H9 (cell line): ENCODE data around the gene FAM131C. TPM values are rescaled to one million over a fixed set of nuclear protein-coding genes. Genes with fewer than 3 reads are reported as not detected.
A peak's percentile ranks its signal among the peaks of the same experiment; 100 is the strongest.

Experiments used
- DNase-seq: peaks from one replicate; pipeline ENCODE4 v3.0.0-alpha.2; 2017
- H2AFZ ChIP-seq: one replicate; pipeline ENCODE4 v1.6.1; 2013; ENCODE audit warnings: mild to moderate bottlenecking, low read length, control low read depth, moderate library complexity
- H2AK5ac ChIP-seq: 2 replicates; pipeline ENCODE4 v1.6.1; 2013; ENCODE audit warnings: low read length, control low read depth, mixed read lengths; ENCODE audit not compliant: insufficient read length
- H2BK120ac ChIP-seq: one replicate; pipeline ENCODE4 v1.6.1; 2013; ENCODE audit warnings: low read depth, mild to moderate bottlenecking, low read length, control low read depth, inconsistent platforms; ENCODE audit not compliant: poor library complexity, severe bottlenecking
- H2BK12ac ChIP-seq: 2 replicates; pipeline ENCODE4 v1.6.1; 2013; ENCODE audit warnings: low read length, control low read depth, mixed read lengths, low read depth; ENCODE audit not compliant: insufficient read length
- H2BK15ac ChIP-seq: 2 replicates; pipeline ENCODE4 v1.6.1; 2013; ENCODE audit warnings: low read depth, low read length, control low read depth
- H2BK20ac ChIP-seq: one replicate; pipeline ENCODE4 v1.6.1; 2013; ENCODE audit warnings: low read depth, mild to moderate bottlenecking, low read length, control low read depth, inconsistent platforms; ENCODE audit not compliant: poor library complexity, severe bottlenecking
- H2BK5ac ChIP-seq: 2 replicates; pipeline ENCODE4 v1.6.1; 2013; ENCODE audit warnings: low read length, control low read depth, mixed read lengths; ENCODE audit not compliant: insufficient read length
- H3K14ac ChIP-seq: 2 replicates; pipeline ENCODE4 v1.6.1; 2013; ENCODE audit warnings: low read length, control low read depth; ENCODE audit not compliant: insufficient read depth
- H3K18ac ChIP-seq: 2 replicates; pipeline ENCODE4 v1.6.1; 2013; ENCODE audit warnings: low read depth, mild to moderate bottlenecking, mixed read lengths, low read length, control low read depth; ENCODE audit not compliant: insufficient read length
- H3K23ac ChIP-seq: 2 replicates; pipeline ENCODE4 v1.6.1; 2013; ENCODE audit warnings: low read length, control low read depth, mixed read lengths, low read depth; ENCODE audit not compliant: insufficient read length
- H3K23me2 ChIP-seq: 2 replicates; pipeline ENCODE4 v1.6.1; 2013; ENCODE audit warnings: low read depth, mild to moderate bottlenecking, mixed read lengths, low read length, control low read depth; ENCODE audit not compliant: insufficient read length, poor library complexity, severe bottlenecking
- H3K27ac ChIP-seq: 2 replicates; pipeline ENCODE4 v1.5.1; 2013; ENCODE audit warnings: low read length, control low read depth, mixed read lengths, low read depth; ENCODE audit not compliant: insufficient read length
- H3K27me3 ChIP-seq: 2 replicates; pipeline ENCODE4 v1.6.1; 2013; ENCODE audit warnings: low read length, control low read depth, inconsistent platforms; ENCODE audit not compliant: insufficient read depth
- H3K4ac ChIP-seq: 2 replicates; pipeline ENCODE4 v1.6.1; 2013; ENCODE audit warnings: low read depth, mild to moderate bottlenecking, control low read depth, inconsistent platforms, low read length, moderate library complexity
- H3K4me1 ChIP-seq: 2 replicates; pipeline ENCODE4 v1.6.1; 2013; ENCODE audit warnings: low read length, control low read depth, inconsistent platforms; ENCODE audit not compliant: insufficient read depth
- H3K4me2 ChIP-seq: 2 replicates; pipeline ENCODE4 v1.6.1; 2013; ENCODE audit warnings: low read length, control low read depth, mixed read lengths; ENCODE audit not compliant: insufficient read length, insufficient read depth
- H3K56ac ChIP-seq: 2 replicates; pipeline ENCODE4 v1.6.1; 2013; ENCODE audit warnings: low read depth, mild to moderate bottlenecking, mixed read lengths, low read length, control low read depth; ENCODE audit not compliant: insufficient read length
- H3K79me1 ChIP-seq: 2 replicates; pipeline ENCODE4 v1.6.1; 2013; ENCODE audit warnings: low read depth, mild to moderate bottlenecking, moderate library complexity, low read length, control low read depth, inconsistent platforms; ENCODE audit not compliant: insufficient read depth, poor library complexity, severe bottlenecking
- H3K79me2 ChIP-seq: 2 replicates; pipeline ENCODE4 v1.6.1; 2013; ENCODE audit warnings: low read length, control low read depth, inconsistent platforms; ENCODE audit not compliant: insufficient read depth
- H3K9ac ChIP-seq: 2 replicates; pipeline ENCODE4 v1.6.1; 2013; ENCODE audit warnings: low read length, control low read depth, mixed read lengths; ENCODE audit not compliant: insufficient read length; ENCODE audit errors: extremely low read depth
- H3K9me3 ChIP-seq: one replicate; pipeline ENCODE4 v1.6.1; 2013; ENCODE audit warnings: low read depth, low read length, inconsistent platforms; ENCODE audit not compliant: control insufficient read depth
- H3T11ph ChIP-seq: one replicate; pipeline ENCODE4 v1.6.1; 2013; ENCODE audit warnings: mild to moderate bottlenecking, low read length, control low read depth, inconsistent platforms
- H4K20me1 ChIP-seq: one replicate; pipeline ENCODE4 v1.6.1; 2013; ENCODE audit not compliant: control insufficient read depth, insufficient read length, insufficient read depth
- H4K5ac ChIP-seq: 2 replicates; pipeline ENCODE4 v1.6.1; 2013; ENCODE audit warnings: low read depth, mild to moderate bottlenecking, mixed read lengths, low read length, control low read depth; ENCODE audit not compliant: insufficient read length
- H4K8ac ChIP-seq: replicated peaks from 2 replicates; pipeline ENCODE4 v1.6.1; 2013; ENCODE audit warnings: low read length, control low read depth, mixed read lengths, low read depth; ENCODE audit not compliant: insufficient read length
- H4K91ac ChIP-seq: 2 replicates; pipeline ENCODE4 v1.6.1; 2013; ENCODE audit warnings: low read depth, mild to moderate bottlenecking, moderate library complexity, mixed read lengths, low read length, control low read depth; ENCODE audit not compliant: insufficient read length
- H3K27ac Mint-ChIP-seq, 3 experiments: 2 replicates in 2 of 3; 3 replicates in 1 of 3; pipeline ENCODE4 v1.8.0; 2020 to 2021; ENCODE audit warnings: mixed read lengths in 3 of 3, mild to moderate bottlenecking in 1 of 3, moderate library complexity in 1 of 3
- H3K27me3 Mint-ChIP-seq: 2 replicates; pipeline ENCODE4 v1.8.0; 2021; ENCODE audit warnings: low read depth, mild to moderate bottlenecking, moderate library complexity, mixed read lengths
- H3K36me3 Mint-ChIP-seq, 3 experiments: 2 replicates in 2 of 3; 3 replicates in 1 of 3; pipeline ENCODE4 v1.8.0; 2020 to 2021; ENCODE audit warnings: low read depth in 3 of 3, mixed read lengths in 3 of 3; ENCODE audit not compliant: insufficient read depth in 1 of 3
- H3K4me1 Mint-ChIP-seq, 2 experiments: 2 replicates each; pipeline ENCODE4 v1.8.0; 2020; ENCODE audit warnings: mixed read lengths in 2 of 2
- H3K4me3 Mint-ChIP-seq, 2 experiments: 2 replicates in 1 of 2; 3 replicates in 1 of 2; pipeline ENCODE4 v1.8.0; 2020 to 2021; ENCODE audit warnings: mild to moderate bottlenecking in 2 of 2, mixed read lengths in 2 of 2, moderate library complexity in 1 of 2
- H3K9me3 Mint-ChIP-seq, 2 experiments: 2 replicates in 1 of 2; 3 replicates in 1 of 2; pipeline ENCODE4 v1.8.0; 2020; ENCODE audit warnings: mild to moderate bottlenecking in 2 of 2, mixed read lengths in 2 of 2, moderate library complexity in 1 of 2
- WGBS: extraction: QIAGEN DNeasy Blood & Tissue Kit; methylation state at CpG from one replicate; pipeline ENCODE4 v1.1.7; 2013; ENCODE audit warnings: missing lambda C conversion rate, low lambda C conversion rate, mixed read lengths; ENCODE audit not compliant: insufficient read length; ENCODE audit errors: extremely low coverage; 5-methylcytosine and 5-hydroxymethylcytosine counted together
- total RNA-seq: library from RNA; stranded (reverse); gene quantifications from 2 replicates; pipeline ENCODE4 v1.2.1, GENCODE V29; 2021
- TF ChIP-seq, protein P1 (sequence below): fragments of 200-600 bp; sonication (generic); conservative IDR thresholded peaks from 3 replicates; pipeline ENCODE4 v1.8.0; 2021; ENCODE audit warnings: antibody characterized with exemption, mild to moderate bottlenecking

FAM131C gene
- total RNA-seq, 1 experiment from 2014 or later: 0.61 TPM

DNA sequence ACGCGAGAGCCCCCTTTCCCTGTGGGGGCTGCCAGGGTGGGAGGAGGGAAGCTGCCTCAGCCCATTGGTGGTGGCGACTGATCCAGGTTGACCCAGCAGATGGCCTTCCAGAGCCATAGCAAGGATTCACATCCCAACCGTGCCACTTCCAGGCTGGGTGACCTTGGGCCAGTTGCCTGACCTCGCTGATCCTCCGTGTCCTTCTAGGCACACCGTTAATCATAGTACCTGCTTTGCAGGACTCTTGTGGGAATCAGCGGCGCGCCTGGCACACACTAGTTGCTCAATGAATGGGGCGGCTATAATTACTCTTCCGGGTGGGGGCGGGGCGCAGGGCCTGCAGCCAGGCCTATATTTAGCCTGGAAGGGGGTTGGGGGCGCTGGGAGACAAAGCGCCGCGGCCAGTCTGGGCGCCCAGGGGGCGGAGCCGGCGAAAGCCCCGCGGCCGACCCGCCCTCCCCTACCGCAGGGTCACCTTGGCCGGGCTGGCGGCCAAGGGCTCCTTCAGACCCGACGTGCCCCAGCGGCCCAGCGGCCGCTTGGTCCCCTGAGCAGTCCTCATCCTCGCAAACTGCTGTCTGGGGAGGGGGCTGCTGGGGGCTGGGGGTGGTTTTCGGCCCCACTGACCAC lies 60.7 kb downstream of the FAM131C start:
- Histone ChIP-seq H3K79me2 (no peaks in the 10 kb centered on the region), H3K9ac (no peak overlapping the region), H2AK5ac (no peak overlapping the region), H3K9me3 (no peaks in the 10 kb centered on the region), H3K27ac (no peak overlapping the region), H3K4me2 (peak overlapping the region; percentile 65), H2BK5ac (no peak overlapping the region), H3K14ac (peak overlapping the region; percentile 48), H2BK120ac (no peak overlapping the region), H3K4ac (no peak overlapping the region), H4K5ac (no peak overlapping the region), H2BK20ac (no peak overlapping the region), H2BK15ac (no peak overlapping the region), H3K79me1 (no peaks in the 10 kb centered on the region), H3K27me3 (no peaks in the 10 kb centered on the region), H3K18ac (peak overlapping the region; percentile 78), H4K8ac (no peak overlapping the region), H3K23ac (no peak overlapping the region), H3K4me1 (peaks cover 8% of the 10 kb centered on the region; the same call in 1 of the 2 replicates), H4K20me1 (no peaks in the 10 kb centered on the region), H4K91ac (no peak overlapping the region), H3K23me2 (no peaks in the 10 kb centered on the region), H2BK12ac (no peak overlapping the region), H2AFZ (no peak overlapping the region), H3K56ac (no peak overlapping the region), H3T11ph (no peak overlapping the region)
- Mint-ChIP-seq H3K9me3 (no peaks in the 10 kb centered on the region), H3K27ac (peak overlapping the region in 2 of 3 experiments; percentile 64 to 86; a peak in 3 of 7 replicates), H3K4me3 (peak overlapping the region; percentile 52 to 73; a peak in 4 of 5 replicates), H3K36me3 (no peaks in the 10 kb centered on the region), H3K4me1 (peaks cover 24 to 44% of the 10 kb centered on the region in 2 experiments), H3K27me3 (peaks cover 2% of the 10 kb centered on the region)
- no CpG with 5 or more reads among the region's 36 CpGs for WGBS
- TF ChIP-seq, protein P1, sequence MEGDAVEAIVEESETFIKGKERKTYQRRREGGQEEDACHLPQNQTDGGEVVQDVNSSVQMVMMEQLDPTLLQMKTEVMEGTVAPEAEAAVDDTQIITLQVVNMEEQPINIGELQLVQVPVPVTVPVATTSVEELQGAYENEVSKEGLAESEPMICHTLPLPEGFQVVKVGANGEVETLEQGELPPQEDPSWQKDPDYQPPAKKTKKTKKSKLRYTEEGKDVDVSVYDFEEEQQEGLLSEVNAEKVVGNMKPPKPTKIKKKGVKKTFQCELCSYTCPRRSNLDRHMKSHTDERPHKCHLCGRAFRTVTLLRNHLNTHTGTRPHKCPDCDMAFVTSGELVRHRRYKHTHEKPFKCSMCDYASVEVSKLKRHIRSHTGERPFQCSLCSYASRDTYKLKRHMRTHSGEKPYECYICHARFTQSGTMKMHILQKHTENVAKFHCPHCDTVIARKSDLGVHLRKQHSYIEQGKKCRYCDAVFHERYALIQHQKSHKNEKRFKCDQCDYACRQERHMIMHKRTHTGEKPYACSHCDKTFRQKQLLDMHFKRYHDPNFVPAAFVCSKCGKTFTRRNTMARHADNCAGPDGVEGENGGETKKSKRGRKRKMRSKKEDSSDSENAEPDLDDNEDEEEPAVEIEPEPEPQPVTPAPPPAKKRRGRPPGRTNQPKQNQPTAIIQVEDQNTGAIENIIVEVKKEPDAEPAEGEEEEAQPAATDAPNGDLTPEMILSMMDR: no peak; the same call in 1 of the 3 replicates
- DNase-seq: peak; percentile 93
